Activated T-helper 2 cell treated with anti-CD3 and anti-CD28 coated beads, Interferon-gamma antibody, Interleukin-2, Interleukin-4, amounts not matched to agents 10 μg/mL and 5 μg/mL and 100 μg/mL, durations not matched to agents 14 hours and 24 hours and 36 hours (primary cell): ENCODE measurements around the gene LDB2. TPM values are rescaled to one million over a fixed set of nuclear protein-coding genes. Genes with fewer than 3 reads are reported as not detected.

Source experiments
- DNase-seq: peaks from one replicate; pipeline ENCODE4 v3.0.0; 2021; ENCODE audit warnings: low spot score
- H3K27ac Mint-ChIP-seq: one replicate; pipeline ENCODE4 v1.8.0; 2021; ENCODE audit warnings: mixed read lengths
- H3K27me3 Mint-ChIP-seq: one replicate; pipeline ENCODE4 v1.8.0; 2021; ENCODE audit warnings: low read depth, mixed read lengths
- H3K36me3 Mint-ChIP-seq: one replicate; pipeline ENCODE4 v1.8.0; 2021; ENCODE audit warnings: low read depth, mixed read lengths
- H3K4me1 Mint-ChIP-seq: one replicate; pipeline ENCODE4 v1.8.0; 2021; ENCODE audit warnings: low read depth, mixed read lengths
- H3K4me3 Mint-ChIP-seq: one replicate; pipeline ENCODE4 v1.8.0; 2021; ENCODE audit warnings: low read depth, mild to moderate bottlenecking, moderate library complexity, mixed read lengths
- H3K9me3 Mint-ChIP-seq: one replicate; pipeline ENCODE4 v1.8.0; 2021; ENCODE audit warnings: mixed read lengths
- intact Hi-C: fragments of 100-400 bp; cut with micrococcal nuclease; formaldehyde crosslinking; loops from one replicate; pipeline ENCODE4 v1.15.1; 2023
- total RNA-seq: library from RNA; stranded (reverse); gene quantifications from 2 replicates; pipeline ENCODE4 v1.2.3, GENCODE V29; 2022

The LDB2 gene
- total RNA-seq, 1 donor from 2014 or later: not detected

DNA sequence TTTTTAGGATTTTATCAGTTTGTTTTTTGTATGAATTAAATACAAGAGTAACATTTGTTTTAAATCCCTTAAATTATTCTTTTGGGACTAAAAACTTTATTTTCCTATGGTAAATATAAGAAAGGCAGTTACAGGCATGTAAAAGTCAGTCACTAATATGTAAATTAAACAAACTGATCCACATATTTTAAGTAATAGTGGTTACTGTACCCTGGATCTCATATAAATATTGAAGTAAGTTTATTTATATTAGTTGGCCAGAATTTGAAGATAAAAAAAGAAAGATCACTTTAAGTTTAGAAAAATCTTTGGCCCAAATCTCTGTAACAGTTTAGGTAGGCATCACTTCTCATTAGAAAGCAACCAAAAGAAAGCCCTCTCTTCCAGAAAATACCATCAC lies 45.8 kb downstream of the LDB2 start:
- no peaks in the 10 kb centered on the region for H3K36me3 Mint-ChIP-seq
- H3K4me3 Mint-ChIP-seq: no peak overlapping the region
- no peak for DNase-seq
- intact Hi-C loops: no loop called here
- H3K4me1 Mint-ChIP-seq: no peaks in the 10 kb centered on the region
- H3K27me3 Mint-ChIP-seq: peaks cover 2% of the 10 kb centered on the region
- no peaks in the 10 kb centered on the region for H3K9me3 Mint-ChIP-seq
- no peak overlapping the region for H3K27ac Mint-ChIP-seq

DNA sequence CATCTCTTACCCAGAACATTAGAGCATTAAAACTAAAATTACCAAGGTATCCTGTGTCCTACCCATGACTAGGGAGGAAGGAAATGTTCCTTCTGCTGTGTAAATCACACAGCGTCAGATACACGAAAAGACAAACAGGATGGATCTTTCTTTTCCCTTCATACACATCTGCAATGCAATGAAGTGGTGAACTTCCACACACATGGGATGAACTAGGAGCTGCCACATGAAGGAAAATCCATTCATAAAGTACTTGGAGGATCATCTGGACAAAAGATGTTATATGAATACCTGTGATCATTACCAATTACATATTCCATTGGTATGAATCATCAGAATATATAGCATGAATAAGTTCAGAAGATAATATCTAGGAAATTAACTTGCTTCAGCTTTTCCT lies 46.2 kb downstream of the LDB2 start:
- Mint-ChIP-seq H3K27me3 (peaks cover 2% of the 10 kb centered on the region), H3K4me3 (no peak overlapping the region), H3K36me3 (no peaks in the 10 kb centered on the region), H3K27ac (no peak overlapping the region), H3K4me1 (no peaks in the 10 kb centered on the region), H3K9me3 (no peaks in the 10 kb centered on the region)
- no peak for DNase-seq
- intact Hi-C loops: no loop called here

- intact Hi-C loops: no loop called here
- Mint-ChIP-seq H3K27me3 (peaks cover 1% of the 10 kb centered on the region), H3K4me3 (no peak overlapping the region), H3K9me3 (no peaks in the 10 kb centered on the region), H3K4me1 (no peaks in the 10 kb centered on the region), H3K36me3 (no peaks in the 10 kb centered on the region), H3K27ac (no peak overlapping the region)
- DNase-seq: no peak
These were observed 51.8 kb downstream of the LDB2 start for GRCh38 chr4:16846540-16847117.

GRCh38 chr4:16844816-16845586 lies 53.4 kb downstream of the LDB2 start:
- Mint-ChIP-seq H3K27me3 (no peaks in the 10 kb centered on the region), H3K9me3 (no peaks in the 10 kb centered on the region), H3K36me3 (no peaks in the 10 kb centered on the region), H3K27ac (no peak overlapping the region), H3K4me1 (no peaks in the 10 kb centered on the region), H3K4me3 (no peak overlapping the region)
- intact Hi-C loops: no loop called here
- DNase-seq: no peak

DNA sequence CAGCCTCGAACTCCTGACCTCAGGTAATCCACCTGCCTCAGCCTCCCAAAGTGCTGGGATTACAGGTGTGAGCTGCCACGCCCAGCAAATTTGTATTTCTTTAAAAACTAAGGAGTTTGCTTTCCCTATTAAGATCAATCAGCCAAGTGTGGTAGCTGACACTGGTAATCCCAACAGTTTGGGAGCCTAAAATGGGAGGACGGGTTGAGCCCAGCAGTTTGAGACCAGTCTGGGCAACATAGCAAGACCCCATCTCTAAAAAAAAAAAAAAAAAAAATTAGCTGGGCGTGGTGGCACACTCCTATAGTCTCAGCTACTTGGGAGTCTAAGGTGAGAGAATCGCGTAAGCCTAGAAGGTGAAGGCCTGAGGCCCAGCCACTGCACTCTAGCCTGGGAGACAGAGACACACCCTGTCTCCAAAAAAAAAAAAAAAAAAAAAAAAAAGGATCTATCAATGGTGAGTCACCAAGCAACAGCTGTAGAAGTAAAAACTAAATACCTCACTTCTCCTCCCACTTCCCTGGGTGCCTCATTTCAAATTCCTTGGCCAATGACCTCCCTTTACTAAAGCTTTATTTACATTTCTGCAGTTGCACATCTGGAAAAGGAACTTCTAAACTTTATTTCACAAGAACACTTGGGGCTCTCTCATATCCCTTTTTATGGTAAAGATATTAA lies 54.5 kb downstream of the LDB2 start:
- intact Hi-C loops: no loop called here
- DNase-seq: no peak
- Mint-ChIP-seq H3K9me3 (no peaks in the 10 kb centered on the region), H3K36me3 (no peaks in the 10 kb centered on the region), H3K4me3 (no peak overlapping the region), H3K4me1 (no peaks in the 10 kb centered on the region), H3K27me3 (no peaks in the 10 kb centered on the region), H3K27ac (no peak overlapping the region)

- H3K27me3 Mint-ChIP-seq: no peaks in the 10 kb centered on the region
- no peaks in the 10 kb centered on the region for H3K36me3 Mint-ChIP-seq
- no peaks in the 10 kb centered on the region for H3K9me3 Mint-ChIP-seq
- no peak overlapping the region for H3K27ac Mint-ChIP-seq
- intact Hi-C loops: no loop called here
- H3K4me1 Mint-ChIP-seq: no peaks in the 10 kb centered on the region
- DNase-seq: no peak
- H3K4me3 Mint-ChIP-seq: no peak overlapping the region
These were observed 60.1 kb downstream of the LDB2 start for GRCh38 chr4:16838226-16838875.

DNA sequence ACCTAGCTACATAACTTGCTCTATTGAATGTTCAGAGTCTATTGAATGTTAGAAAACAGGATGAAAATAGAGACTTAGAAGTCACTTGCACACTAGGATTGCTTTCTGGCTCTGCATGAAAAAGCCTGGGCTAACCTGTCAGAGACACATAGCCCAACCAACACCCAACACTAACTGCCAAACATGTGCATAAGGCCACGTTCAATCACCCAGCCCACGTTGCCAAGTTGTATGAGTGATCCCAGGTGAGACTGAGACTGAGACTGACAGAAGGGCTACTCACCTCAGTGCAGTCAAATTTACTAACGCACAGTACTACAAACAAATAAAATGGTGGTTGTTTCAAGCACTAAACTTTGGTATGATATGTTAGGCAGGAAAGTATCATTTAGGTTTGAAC lies 61.0 kb downstream of the LDB2 start:
- H3K4me1 Mint-ChIP-seq: no peaks in the 10 kb centered on the region
- H3K36me3 Mint-ChIP-seq: no peaks in the 10 kb centered on the region
- no peak for DNase-seq
- H3K27me3 Mint-ChIP-seq: no peaks in the 10 kb centered on the region
- no peaks in the 10 kb centered on the region for H3K9me3 Mint-ChIP-seq
- no peak overlapping the region for H3K4me3 Mint-ChIP-seq
- intact Hi-C loops: no loop called here
- H3K27ac Mint-ChIP-seq: no peak overlapping the region

- intact Hi-C loops: no loop called here
- Mint-ChIP-seq H3K9me3 (no peaks in the 10 kb centered on the region), H3K27me3 (no peaks in the 10 kb centered on the region), H3K4me3 (no peak overlapping the region), H3K4me1 (peaks cover 2% of the 10 kb centered on the region), H3K36me3 (no peaks in the 10 kb centered on the region), H3K27ac (no peak overlapping the region)
- no peak for DNase-seq
These were observed 62.1 kb downstream of the LDB2 start for GRCh38 chr4:16836324-16836723.

DNA sequence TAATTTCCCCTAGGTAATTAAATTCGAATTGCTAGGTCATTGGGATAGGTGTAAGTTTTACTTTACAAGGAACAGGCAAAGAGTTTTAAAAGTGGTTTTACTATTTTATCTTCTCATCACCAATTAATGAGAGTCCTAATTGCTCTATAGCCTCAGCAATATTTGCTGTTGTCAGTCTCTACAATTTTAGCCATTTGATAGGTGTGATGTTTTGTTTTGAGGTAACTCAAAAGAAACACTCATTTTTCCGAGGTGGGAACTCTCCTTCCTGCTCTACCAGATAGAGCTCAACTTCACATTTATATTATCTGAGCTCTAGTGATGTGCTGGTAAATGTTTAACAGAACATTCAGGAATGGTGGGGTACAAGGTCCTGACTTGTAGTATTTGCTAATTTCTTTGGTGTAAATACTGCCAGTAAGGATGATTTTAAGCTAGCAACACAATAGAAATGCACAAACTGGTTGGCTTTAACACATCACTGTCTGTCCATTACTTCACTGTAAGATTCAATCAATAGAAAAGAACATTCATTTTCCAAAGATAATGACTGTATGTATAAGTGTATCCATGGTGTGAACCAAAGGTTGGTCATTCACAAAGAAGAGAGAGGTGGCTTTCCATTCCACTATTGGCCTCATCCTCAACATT lies 62.7 kb downstream of the LDB2 start:
- H3K27ac Mint-ChIP-seq: no peak overlapping the region
- intact Hi-C loops: no loop called here
- H3K4me1 Mint-ChIP-seq: peaks cover 3% of the 10 kb centered on the region
- no peaks in the 10 kb centered on the region for H3K36me3 Mint-ChIP-seq
- H3K27me3 Mint-ChIP-seq: no peaks in the 10 kb centered on the region
- H3K9me3 Mint-ChIP-seq: no peaks in the 10 kb centered on the region
- no peak overlapping the region for H3K4me3 Mint-ChIP-seq
- no peak for DNase-seq

- H3K27ac Mint-ChIP-seq: no peak overlapping the region
- no peaks in the 10 kb centered on the region for H3K36me3 Mint-ChIP-seq
- no peak overlapping the region for H3K4me3 Mint-ChIP-seq
- no peaks in the 10 kb centered on the region for H3K9me3 Mint-ChIP-seq
- H3K27me3 Mint-ChIP-seq: no peaks in the 10 kb centered on the region
- intact Hi-C loops: no loop called here
- no peak for DNase-seq
- peaks cover 3% of the 10 kb centered on the region for H3K4me1 Mint-ChIP-seq
These were observed 63.6 kb downstream of the LDB2 start for GRCh38 chr4:16834814-16835213.

DNA sequence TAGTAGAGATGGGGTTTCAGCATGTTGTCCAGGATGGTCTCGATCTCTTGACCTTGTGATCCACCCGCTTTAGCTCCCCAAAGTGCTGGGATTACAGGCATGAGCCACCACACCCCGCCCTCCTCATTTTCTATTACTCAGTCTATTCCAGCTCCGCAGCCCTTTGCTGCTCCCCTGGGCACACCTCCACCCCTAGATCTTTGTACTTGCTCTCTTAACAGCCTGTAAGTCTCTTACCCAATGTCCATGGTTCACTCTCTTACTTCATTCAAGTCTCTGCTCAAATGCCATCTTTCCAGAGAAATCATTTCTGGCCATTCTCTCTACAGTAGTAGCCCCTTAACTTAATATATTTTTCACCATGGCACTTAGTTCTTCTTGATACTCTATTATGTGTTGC lies 64.7 kb downstream of the LDB2 start:
- no peaks in the 10 kb centered on the region for H3K36me3 Mint-ChIP-seq
- no peak overlapping the region for H3K4me3 Mint-ChIP-seq
- intact Hi-C loops: no loop called here
- no peaks in the 10 kb centered on the region for H3K9me3 Mint-ChIP-seq
- no peak for DNase-seq
- H3K4me1 Mint-ChIP-seq: peaks cover 3% of the 10 kb centered on the region
- H3K27me3 Mint-ChIP-seq: no peaks in the 10 kb centered on the region
- H3K27ac Mint-ChIP-seq: no peak overlapping the region

DNA sequence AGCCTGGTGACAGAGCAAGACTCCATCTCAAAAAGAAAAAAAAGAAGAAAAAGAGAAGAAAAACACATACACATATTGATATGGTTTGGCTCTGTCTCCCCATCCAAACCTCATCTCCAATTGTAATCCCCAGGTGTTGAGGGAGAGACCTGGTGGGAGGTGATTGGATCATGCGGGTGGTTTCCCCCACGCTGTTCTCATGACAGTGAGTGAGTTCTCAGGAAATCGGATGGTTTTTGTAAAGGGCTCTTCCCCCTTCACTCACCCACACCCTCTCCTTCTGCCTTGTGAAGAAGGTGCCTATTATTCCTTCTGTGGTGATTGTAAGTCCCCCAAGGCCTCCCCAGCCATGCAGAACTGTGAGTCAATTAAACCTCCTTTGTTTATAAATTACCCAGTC lies 68.4 kb downstream of the LDB2 start:
- H3K4me1 Mint-ChIP-seq: peaks cover 3% of the 10 kb centered on the region
- H3K27me3 Mint-ChIP-seq: no peaks in the 10 kb centered on the region
- no peaks in the 10 kb centered on the region for H3K9me3 Mint-ChIP-seq
- H3K4me3 Mint-ChIP-seq: no peak overlapping the region
- DNase-seq: no peak
- intact Hi-C loops: no loop called here
- H3K27ac Mint-ChIP-seq: no peak overlapping the region
- no peaks in the 10 kb centered on the region for H3K36me3 Mint-ChIP-seq
